ENCODE measurements around the gene CHSY1.

The CHSY1 gene

DNA sequence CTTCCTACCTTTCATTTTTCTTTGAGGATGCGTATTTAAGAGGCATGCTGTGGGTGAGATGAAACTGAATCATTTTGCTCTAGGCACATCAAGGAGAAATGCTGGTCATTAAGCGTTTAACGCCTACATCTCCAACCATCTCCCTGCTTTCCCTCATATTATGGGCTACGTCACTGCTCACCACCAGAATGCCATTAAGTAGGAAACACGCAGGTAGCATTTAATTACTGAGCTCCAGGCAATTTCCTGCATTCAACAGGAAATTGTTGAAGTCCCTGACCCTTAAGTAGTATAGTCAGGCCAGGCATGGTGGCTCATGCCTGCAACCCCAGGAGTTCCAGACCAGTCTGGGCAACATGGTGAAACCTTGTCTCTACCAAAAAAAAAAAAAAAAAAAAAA is 66.1 kb downstream of the CHSY1 start:
- no peak for DNase-seq

DNA sequence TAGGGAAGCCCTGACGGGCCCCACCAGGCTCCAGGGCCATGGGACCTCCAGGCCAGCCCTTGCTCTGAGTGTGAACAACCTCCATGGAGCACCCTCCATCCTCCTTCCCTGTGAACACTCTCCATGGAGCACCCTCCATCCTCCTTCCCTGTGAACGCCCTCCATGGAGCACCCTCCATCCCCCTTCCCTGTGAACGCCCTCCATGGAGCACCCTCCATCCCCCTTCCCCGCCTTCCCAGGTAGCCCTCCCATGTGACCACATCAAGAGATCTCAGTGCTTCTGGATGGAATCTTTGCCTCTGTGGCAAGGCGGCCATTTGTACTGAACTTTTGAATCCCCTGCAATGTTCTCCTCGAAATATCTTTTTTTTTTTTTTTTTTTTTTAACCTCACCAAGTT is 66.5 kb downstream of the CHSY1 start:
- no peak for DNase-seq

DNA sequence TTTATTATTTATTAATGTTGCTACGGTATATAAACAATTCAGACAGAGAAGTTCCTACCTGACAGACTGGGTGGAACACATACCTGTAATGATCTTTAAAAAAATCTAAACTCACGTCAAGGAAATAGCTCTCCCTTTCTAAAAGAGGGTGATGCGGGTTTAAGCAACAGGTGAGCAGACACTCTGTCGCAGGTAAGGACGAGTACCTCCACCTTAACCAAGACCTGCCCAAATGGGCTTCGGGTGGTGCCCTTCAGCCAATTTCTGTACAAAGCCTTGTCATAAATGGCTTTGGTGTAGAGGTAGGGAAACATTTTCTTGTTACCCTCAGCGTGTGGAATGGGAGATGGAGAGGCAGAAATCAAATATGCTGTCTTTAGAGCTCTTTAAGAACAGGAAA is 67.0 kb downstream of the CHSY1 start:
- DNase-seq, result no peak

DNA sequence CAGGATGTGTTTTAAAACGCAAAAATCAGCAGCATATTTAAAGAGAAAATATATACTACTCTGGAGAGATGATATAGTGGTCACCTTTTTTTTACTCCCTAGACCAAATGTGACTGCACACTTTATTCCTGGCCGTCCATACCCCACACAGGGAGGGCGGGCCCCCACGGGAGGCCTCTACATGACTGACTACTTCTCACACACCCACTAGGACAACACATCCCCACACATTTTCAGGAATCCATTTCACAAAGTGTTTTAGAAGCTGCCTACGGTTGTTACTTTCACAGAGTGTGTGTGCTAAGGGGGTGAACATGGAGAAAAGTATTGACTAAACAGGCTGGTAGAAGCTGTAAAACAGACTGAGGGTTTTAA is 67.9 kb downstream of the CHSY1 start:
- no peak for DNase-seq

DNA sequence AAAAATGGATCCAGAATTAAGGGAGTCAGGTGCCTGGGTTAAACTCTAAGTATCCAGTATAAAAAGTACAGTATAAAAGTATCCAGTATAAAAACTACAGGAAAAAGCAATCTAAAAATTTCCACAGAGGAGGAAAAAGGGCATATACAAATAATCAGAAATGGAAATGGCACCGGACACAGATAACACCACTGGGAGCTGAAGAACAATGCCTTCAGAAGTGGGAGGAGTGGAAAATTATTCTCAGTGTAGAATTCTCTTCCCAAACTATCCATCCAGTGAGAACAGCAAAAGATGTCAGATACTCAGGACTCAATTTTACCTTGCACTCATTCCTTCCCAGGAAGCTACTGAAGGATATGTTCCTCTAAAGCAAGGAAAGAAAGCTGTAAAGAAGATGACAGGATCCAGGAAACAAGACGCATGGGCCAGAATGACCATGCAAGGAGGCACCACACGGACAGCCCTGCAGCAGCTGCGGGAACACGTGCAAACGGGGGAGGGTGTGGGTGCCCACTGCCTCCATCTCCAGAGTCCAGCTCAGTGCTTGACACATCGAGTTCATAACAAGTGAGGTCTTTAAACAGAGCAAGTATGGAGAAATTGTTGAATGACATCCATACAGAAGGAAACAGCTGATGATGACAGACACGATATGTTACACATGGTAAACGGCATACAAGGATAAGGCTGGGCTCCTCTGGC is 68.5 kb downstream of the CHSY1 start:
- no peak for DNase-seq

DNA sequence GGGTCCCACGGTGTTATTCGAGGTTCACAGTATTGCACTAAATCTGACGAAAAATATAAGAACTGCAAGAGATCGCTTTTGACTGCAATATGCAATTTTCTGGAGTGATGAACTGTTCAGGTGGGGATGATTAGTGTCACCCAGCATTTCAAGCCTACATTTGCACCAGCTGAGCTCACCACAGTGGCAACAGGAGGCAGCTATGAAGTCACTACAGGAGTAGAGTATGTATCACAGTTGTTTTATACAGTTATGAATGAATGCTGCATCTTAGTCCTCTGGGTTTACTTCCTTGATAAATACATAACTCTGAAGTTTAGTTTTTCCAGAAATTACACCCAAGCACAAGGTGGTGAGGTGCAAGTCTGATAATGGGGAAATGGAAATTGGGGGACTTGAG is 69.6 kb downstream of the CHSY1 start:
- no peak for DNase-seq

DNA sequence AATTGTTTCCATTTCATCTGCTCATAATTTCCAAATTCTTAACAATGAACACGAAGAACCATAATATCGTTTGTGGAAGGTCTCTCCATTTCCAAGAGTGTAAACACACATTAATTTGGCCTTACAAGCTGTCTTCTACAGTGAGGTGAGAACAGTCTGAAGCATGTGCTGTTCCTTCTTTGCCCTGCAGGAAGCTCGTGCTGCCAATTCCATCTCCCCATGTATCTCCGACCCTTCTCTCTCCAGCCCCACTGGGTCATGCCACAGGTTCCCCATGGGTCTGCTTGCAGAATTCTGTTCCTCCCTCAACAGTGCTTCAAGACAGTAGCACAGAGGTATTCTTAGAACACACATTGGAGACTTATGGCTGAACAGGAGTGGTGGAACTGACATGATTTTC is 70.5 kb downstream of the CHSY1 start:
- no peak for DNase-seq

DNA sequence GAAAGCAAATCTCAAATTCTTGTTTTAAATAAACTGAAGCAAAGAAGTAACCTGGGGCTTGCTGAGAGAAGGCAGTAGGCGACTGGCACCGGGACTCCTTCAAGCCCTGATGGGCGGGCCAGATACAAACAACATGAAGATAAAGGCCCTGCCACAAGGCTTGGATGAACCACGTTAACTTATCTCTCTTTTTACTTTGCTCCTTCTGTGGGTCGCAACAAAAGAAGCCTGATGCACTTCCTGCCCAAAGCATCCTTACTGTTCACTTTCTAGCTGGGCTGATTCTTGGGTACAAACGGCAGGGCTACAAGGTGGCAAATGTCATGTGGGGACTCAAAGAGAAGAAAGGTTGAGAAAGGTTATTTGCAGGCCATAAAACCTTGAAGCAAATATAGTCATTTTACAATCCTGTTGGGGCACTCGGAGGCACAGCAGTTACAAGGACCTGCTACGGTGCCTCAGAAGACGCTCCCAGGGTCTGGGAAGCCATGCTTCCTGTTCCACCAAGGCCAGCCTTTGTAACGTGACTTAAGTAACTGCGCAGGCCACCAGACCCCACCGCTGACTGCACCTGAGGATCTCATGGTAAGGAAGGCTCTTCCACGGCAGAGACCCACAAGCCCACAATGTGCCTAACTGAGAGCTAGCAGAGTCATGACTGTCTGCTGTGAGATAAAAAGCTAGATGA is 71.1 kb downstream of the CHSY1 start:
- DNase-seq, result no peak

DNA sequence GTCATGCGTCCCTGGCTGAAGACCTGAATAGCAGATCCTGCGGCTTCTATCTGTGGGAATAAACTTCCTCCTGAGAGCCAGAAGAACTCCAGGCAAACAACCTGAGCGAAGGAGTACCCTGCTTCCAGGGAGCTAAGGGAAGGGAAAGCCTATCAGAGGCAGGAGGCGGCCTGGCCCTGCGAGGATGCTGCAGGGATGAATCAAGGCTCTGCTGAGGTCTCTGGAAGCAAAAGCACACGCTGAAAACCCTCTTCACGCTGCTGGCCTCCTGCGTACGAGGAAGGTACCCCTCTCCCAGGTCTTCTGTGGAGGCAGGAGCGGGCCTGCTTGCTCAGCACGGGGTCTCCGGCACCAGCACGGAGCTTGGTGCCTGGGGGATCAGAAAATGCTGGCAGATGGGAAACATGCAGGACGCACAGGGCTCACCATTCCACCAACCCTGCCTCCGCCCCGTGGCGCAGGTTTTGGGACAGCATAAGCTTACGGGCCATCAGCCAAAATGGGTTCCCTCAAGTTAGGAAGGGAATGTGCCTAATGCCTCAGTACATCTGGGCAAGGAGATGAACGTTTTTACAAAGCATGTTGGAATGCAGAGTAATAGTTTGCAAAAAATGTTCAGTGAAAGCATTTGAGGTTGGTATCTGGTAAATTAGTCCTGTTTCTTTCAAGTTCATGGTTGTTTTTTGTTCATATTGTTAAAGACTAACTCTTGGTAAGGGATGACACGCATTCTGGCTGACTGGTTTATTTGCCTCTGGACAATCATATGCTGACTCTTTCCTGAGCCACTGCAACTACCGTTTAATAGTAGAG is 72.3 kb downstream of the CHSY1 start:
- DNase-seq, result no peak

DNA sequence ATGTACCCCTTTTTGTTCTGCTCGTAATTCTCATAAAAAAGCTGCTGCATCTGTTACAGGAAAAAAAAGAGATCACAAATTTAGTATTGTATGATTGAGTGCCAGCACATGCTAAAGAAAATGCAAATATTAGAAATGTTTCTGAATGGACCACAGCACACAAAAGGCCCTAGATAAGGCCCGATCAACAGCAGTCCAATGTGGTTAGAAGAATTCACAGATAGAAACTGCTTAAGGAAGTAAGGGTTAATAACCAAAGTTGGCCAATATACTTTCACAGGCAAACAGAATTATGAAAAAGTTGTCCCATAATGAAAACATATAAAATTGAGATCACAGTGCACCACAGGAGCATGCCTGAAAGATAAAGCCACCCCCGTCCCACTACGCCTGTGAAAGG is 72.9 kb downstream of the CHSY1 start:
- DNase-seq, result no peak

DNA sequence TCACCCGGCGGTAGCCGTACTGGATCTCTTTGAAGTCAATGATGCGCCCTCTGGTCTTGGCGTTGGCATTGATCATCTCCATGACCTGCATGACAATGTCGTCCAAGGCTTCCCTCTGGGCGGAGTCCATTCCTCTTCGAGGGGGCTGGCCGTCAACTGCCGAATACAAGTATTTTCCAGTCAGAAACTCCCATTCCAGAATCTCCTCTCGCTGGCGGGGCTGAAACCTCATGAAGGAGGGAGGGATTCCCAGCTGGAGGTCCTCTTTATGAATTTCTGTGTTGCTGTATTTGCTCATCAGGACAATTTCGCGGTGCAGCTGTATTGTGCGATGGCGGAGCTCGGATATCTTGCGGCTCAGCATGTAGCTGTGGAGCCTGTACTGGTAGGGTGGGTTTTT is 73.4 kb downstream of the CHSY1 start:
- no peak for DNase-seq

DNA sequence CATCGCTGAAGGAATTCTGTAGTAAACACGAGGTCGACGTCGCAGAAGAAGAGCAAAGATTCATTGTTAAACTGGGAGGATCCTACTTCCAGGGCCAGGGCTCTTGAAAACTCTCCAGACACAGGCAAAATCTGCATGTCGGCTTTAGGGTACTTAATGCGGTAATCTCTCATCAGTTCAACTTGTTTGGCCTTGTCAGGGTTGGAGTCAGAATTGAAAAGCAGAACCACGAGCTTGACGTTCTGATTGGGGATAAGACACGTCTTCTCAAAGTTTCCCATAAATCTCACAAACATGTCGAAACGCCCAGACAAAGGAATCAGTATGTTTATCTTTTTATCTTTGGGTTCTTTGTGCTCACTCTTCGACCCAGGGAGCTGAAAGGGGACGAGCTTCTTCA is 74.0 kb downstream of the CHSY1 start:
- DNase-seq, result no peak

DNA sequence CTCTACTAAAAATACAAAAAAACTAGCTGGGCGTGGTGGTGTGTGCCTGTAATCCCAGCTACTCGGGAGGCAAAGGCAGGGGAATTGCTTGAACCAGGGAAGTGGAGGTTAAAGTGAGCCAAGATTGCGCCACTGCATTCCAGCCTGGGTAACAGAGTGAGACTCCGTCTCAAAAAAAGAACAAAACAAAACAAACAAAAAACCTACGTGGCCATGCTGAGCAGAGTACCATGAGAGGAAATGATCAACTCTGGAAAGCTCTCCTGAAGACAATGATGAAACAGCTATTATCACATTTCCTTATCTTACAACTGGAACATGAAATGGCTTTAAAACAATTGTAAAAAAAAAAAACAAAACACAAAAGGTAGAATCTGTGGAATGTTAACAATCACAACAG is 75.2 kb downstream of the CHSY1 start:
- DNase-seq, result no peak

DNA sequence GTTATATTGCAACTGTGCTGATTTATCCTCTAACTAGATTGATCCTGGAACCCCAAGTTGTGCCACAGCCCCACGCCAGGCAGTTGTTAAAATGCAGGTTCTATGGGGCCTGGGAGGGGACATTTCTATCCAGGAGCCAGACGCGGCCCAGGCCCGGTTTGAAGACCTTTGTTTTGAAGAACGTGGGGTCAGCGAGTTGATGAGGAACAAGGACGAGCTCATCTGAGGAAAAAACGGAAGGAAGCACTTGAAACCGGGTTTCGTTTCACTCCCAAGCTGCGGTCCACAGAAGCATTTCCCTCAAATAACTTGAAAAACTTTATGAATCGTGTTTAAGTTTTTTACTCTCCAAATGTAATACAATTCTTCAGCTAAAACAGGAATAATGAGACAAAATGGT is 76.4 kb downstream of the CHSY1 start:
- DNase-seq, result no peak

DNA sequence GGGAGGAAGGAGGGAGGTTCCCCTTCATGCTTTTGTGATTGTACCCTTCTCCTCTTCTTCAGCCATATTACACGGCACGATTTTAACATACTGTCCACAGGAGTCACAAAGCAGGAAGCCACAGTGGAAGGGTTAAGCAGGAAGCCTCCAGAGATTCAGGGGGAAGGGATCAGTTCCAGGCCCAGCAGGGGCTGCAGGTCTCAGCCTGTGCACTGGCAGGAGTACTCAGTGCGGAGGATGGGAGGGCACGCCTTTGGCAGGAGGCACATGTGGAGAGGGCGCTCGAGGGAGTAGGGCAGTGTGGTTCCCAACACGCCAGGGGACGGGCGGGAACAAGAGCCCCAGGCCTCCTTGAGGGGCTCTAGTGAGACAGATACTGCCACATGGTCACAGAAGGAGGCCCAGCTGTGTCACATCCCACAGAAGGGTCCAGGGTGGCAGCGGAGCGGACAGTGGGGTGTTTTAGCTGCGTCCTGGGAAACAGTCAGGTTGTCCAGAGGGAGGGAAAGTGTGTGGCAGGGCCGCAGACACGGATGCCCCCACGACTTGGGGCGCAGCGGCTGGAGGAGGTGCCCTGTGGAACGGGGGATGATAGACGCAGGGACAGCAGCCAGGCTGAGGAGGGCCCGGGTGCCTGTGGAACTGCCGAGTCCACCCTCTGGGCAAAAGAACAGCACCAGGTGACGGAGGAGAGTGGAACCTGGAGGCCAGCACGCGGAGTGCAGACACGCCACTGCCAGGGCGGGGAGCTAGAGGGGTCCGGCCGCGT is 77.5 kb downstream of the CHSY1 start:
- no peak for DNase-seq

DNA sequence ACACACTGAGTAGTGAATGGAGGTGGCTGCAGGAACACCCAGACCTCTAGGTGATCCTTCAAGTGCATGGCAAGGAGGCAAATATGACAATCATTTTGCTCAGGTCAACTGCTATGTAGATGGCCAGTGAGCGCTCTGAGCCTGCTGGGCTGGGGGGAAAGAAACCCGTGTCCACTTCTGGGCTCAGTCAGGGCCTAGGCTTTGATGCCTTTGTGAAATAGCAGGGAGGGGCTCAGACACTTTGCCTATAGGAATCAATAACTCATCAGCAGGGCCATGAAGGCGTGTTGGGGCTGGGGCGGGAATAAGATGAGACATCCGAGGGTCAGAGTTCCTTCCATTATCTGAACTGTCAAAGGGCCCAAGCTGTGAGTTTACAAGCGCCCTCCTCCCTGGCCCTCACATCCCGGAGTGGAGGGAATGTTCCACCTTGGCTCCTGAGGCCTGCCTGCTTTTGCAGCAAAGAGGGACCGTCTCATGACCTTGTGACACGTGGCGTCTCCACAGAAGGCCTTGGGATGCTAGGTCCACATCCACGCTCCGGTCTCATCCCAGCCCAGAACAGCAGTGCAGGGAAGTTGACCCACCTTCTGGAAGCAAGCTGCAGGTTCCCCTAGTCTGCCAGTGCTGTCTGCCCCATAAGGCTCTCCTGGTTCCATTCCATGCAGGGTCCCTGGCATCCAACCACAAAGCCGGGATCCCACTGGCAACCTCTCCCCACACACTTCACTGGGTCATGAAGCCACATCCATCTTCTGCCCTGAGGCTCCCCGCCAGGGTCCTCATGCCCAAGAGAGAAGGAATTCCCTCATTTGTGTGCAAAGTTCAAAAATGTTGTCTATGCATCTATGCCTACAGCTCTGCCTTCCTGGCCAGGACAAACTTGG is 78.4 kb downstream of the CHSY1 start:
- DNase-seq, result no peak

DNA sequence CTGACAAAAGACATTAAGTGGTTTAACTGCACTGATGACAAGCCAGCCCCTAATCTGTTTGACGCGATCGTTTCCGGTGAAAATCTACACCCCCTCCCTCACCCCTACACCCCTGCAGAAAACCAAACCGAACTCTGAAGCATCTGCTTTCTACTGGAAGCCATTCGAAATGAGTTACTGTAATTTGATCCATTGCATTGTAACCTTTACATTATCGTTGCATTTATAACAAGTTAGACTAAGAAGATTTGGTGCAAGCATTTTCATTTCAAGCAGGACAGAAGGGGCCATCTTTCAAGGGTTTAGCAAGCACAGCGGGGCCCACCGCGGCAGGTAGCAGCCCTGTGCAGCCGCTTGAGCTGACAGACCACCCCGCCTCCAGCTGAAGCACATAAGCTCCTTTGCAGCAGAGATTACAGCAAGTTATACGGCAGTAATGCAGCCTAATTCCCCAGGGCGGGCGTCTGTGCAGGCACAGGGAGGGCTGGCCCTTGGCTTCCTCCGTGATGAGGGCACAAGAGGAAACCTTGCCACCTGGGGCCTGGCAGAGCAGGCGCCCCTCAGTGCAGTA is 79.3 kb downstream of the CHSY1 start:
- DNase-seq, result no peak

DNA sequence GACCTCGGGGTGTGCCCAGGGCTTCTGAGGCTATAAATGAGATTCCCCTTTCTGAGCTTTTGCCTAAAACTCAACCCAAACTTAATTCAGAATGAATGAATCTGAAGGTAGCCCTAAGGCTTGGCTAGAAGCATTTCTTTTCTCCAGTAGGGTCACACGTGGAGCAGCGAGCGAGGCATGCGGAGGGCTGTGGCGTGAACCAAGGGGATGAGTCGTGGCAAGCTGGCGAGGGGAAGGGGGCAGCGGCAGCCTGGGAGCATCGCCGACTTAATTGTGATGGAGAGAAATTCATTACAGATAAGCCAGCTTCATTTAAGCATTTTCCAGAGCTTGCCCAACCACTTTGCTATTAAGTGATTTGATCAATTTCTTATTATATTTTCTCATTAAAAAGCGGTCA is 79.9 kb downstream of the CHSY1 start:
- no peak for DNase-seq

DNA sequence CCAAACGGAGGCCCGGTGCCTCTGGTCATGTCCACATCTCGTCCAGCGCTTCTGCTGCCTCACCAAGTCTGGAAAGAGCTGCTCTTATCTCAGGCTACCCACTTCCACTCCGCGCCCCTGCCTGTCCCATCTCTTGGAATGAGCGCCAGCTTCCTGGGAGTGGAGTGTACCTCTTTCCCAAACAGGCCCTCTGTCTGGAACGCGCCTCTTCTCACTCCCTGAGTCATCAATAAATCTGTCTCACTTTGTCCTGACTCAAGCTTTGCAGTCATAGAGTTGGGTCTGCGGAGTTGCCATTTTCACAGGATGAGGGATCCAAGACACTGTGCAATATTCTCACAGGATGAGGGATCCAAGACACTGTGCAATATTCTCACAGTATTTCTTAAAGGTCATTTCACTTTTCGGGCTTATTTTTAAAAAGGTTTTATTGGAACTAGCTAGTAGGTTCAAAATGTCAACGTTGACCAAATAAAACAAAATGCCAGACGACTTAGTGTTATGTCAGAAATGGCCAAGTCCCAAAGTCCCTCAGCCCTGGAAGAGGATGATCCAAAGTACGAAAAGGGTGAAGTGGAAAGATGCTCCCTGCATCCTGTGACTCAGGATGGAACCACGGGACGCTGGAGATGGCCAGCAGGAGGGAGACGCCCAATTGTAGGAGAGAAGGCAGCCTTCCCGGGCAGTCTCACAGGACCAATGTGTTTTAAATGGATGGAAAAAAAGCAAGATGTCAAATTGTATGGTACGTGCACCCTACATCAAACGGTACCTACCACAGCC is 81.1 kb downstream of the CHSY1 start:
- DNase-seq, result no peak

DNA sequence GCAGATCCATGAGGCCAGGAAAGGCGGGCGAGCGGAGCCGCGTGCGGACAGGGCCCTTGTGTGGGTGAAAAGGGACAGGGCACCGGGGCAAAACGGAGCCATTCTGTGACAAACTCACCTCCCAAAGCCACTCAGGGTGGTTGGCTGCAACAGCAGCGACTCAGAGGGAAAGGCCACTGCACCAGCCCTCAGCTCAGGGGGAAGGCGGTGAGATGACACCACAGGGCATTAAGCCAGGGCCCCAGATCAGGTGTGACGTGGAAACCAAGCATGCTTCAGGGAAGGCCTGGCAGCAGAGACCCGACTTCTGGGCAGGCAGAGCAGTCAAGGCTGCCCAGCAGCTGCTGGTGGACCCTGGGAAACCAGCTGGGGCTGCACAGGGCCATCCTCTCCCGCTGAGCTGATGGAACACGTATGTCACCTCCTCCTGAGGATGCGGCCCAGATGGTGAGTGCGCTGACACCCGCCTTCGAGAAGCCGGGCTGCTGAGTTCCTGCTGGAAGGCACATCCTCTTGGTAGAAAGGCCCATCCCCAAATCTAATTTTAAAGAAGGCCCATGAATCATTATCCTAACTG is 82.3 kb downstream of the CHSY1 start:
- DNase-seq, result no peak

Data from DMS53 (cell line).